Memory B cell (primary cell): ENCODE measurements around the gene RPL13.

Source experiments
- ATAC-seq: fragments of 150-1000 bp; cut with Tn5 transposase; 2 replicates; pipeline ENCODE4 v1.10.0; 2021; ENCODE audit warnings: low read depth, mild to moderate bottlenecking, moderate library complexity
- DNase-seq, 2 donors: peaks; one replicate each; pipeline ENCODE4 v3.0.0; 2022; ENCODE audit warnings: low spot score in 2 of 2
- H3K27ac Mint-ChIP-seq: one replicate; pipeline ENCODE4 v1.8.0; 2022; ENCODE audit warnings: mild to moderate bottlenecking, moderate library complexity, mixed read lengths
- H3K27me3 Mint-ChIP-seq: one replicate; pipeline ENCODE4 v1.8.0; 2022; ENCODE audit warnings: mixed read lengths
- H3K36me3 Mint-ChIP-seq: one replicate; pipeline ENCODE4 v1.8.0; 2022; ENCODE audit warnings: mild to moderate bottlenecking, mixed read lengths
- H3K4me1 Mint-ChIP-seq: one replicate; pipeline ENCODE4 v1.8.0; 2022; ENCODE audit warnings: mixed read lengths
- H3K4me3 Mint-ChIP-seq: one replicate; pipeline ENCODE4 v1.8.0; 2022; ENCODE audit warnings: mild to moderate bottlenecking, moderate library complexity, mixed read lengths
- H3K9me3 Mint-ChIP-seq: one replicate; pipeline ENCODE4 v1.8.0; 2022; ENCODE audit warnings: mixed read lengths

Gene RPL13

GRCh38 chr16:89573826-89574680 lies 13.6 kb downstream of the RPL13 start:
- DNase-seq = no peak
- Mint-ChIP-seq H3K36me3 (peaks cover 2% of the 10 kb centered on the region), H3K4me3 (peak overlapping the region; percentile 19), H3K27me3 (peaks cover 7% of the 10 kb centered on the region), H3K27ac (no peak overlapping the region), H3K9me3 (no peaks in the 10 kb centered on the region), H3K4me1 (peaks cover 8% of the 10 kb centered on the region)
- ATAC-seq = no peak

- peaks cover 7% of the 10 kb centered on the region for H3K27me3 Mint-ChIP-seq
- no peaks in the 10 kb centered on the region for H3K9me3 Mint-ChIP-seq
- H3K27ac Mint-ChIP-seq = no peak overlapping the region
- peaks cover 2% of the 10 kb centered on the region for H3K36me3 Mint-ChIP-seq
- H3K4me3 Mint-ChIP-seq = peak overlapping the region; percentile 74
- ATAC-seq (peak; percentile 59), DNase-seq (peak; percentile 45 to 68)
- peaks cover 8% of the 10 kb centered on the region for H3K4me1 Mint-ChIP-seq
Measured at GRCh38 chr16:89574681-89575246, 14.3 kb downstream of the RPL13 start.

DNA sequence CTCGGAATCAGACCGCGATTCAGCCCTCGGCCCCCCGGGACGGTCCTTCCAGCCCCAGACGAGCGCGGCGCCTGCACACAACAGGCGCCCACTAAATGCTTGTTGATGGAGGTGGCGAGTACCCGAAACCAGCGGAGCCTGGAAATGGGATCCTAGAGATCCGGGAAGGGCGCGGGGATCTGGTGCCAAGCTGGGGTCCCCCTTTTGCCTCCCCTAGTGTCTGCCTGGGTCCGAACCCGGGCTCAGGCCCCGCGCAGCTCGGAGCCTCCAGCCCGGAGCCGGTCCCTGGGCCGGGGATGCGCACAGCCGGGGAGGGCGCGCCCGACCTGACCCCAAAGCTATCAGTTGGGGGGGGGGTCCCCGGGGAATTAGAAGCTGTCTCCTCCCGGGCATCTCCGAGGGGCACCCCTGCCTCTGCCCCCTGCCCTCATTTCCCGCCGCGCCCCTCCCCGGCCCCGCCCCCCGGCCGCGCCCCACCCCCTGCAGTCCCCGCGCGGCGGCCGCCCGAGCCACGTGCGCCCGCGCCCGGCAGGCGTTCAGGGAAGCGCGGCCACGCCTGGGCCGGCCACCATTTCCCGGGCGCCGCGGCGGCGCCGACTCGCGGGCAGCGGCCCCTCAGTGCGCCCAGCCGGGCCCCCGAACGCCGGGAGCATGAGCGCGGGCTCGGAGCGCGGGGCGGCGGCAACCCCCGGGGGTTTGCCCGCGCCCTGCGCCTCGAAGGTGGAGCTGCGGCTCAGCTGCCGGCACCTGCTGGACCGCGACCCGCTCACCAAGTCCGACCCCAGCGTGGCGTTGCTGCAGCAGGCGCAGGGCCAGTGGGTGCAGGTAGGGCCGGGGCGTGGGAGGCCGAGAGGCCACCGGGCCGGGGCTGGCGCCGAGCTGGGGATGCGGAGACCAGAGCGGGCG lies 15.0 kb downstream of the RPL13 start, which contains the start of gene CPNE7:
Gene CPNE7, plus strand, starts transcription at position 512 of the 906 bp plus-strand sequence. Its CDS starts 140 bp downstream, at position 652.
- ATAC-seq (peak; percentile 39), DNase-seq (no peak)
- peaks cover 6% of the 10 kb centered on the region for H3K4me1 Mint-ChIP-seq
- H3K27ac Mint-ChIP-seq = no peak within 1 kb of the TSS
- H3K36me3 Mint-ChIP-seq = no peaks in the 10 kb centered on the region
- H3K27me3 Mint-ChIP-seq = peaks cover 3% of the 10 kb centered on the region
- H3K9me3 Mint-ChIP-seq = no peaks in the 10 kb centered on the region
- peak within 1 kb of the TSS; percentile 74 for H3K4me3 Mint-ChIP-seq

DNA sequence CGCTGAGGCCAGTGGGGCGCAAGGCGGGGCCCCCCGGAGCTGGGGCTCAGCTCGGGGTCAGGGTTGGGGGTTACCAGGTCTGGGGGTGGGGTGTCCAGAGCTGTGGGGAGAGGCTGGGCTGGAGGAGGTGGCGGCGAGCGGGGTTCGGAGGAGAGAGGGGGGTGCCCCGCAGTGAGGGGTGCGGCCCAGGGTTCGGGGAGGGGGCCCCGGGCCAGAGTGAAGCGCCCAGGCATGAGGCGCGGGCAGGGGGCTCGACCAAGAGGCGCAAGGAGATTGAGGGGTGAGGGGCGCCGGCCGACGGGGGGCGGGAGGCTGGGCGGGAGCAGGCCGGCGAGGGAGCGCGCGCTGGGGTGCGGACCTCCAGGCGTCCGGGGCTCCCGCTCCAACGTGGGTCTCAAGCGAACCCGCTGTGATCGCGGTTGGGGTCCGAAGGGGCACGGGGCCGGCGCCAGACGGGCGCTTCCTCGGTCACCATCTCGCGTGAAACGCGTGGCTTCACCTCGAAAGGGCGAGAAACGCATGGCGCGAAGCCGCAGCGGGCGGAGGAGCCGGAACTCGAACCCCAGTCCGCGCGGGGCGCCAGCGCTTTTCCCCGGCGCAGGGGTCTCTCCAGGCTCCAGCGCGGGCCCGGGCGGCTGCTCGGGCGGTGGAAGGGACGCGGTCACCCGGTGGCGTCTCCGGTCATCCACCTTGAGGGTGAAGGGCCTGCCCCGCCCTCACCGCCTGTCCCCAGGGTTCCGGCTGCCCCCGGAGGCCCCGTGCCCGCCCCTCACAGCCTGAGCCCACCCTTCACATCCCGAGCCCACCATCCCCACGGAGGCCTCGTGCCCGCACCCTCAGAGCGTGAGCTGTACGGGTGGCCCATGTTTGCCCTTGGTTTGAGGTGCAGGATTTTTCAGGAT lies 15.9 kb downstream of the RPL13 start:
- Mint-ChIP-seq H3K27me3 (peaks cover 2% of the 10 kb centered on the region), H3K27ac (no peak overlapping the region), H3K9me3 (no peaks in the 10 kb centered on the region), H3K4me1 (peaks cover 6% of the 10 kb centered on the region), H3K4me3 (no peak overlapping the region), H3K36me3 (no peaks in the 10 kb centered on the region)
- DNase-seq = no peak
- no peak for ATAC-seq

DNA sequence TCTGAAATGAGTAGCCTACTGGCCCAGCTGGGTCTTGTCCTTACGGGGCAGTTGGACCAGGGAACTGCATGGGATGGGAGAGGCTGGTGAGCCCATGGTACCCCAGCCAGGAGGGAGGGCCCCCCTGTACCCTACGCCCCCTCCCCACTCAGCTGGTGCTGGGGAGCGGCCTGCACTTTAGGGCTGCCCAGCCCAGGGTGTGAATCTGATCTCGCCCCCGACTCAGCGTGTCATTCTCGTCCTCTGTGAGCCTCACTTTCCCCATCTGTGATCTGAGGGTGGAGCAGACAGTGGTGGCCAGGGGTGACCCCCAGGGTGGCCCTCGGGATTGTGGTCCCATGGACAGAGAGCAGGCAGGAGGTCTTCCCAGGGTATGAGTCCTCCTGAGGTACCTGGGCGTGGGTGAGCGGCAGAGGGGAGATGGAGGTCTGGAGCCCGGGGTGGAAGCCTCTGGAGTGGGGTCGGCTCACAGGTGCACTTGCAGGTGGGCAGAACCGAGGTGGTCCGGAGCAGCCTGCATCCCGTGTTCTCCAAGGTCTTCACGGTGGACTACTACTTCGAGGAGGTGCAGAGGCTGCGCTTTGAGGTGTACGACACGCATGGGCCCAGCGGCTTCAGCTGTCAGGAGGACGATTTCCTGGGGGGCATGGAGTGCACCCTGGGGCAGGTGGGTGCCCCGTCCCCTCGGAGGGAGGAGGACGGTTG lies 16.7 kb downstream of the RPL13 start:
- H3K27ac Mint-ChIP-seq = no peak overlapping the region
- DNase-seq (no peak), ATAC-seq (no peak)
- no peak overlapping the region for H3K4me3 Mint-ChIP-seq
- H3K36me3 Mint-ChIP-seq = no peaks in the 10 kb centered on the region
- peaks cover 2% of the 10 kb centered on the region for H3K27me3 Mint-ChIP-seq
- H3K4me1 Mint-ChIP-seq = peaks cover under 1% of the 10 kb centered on the region
- no peaks in the 10 kb centered on the region for H3K9me3 Mint-ChIP-seq

- no peak overlapping the region for H3K27ac Mint-ChIP-seq
- no peaks in the 10 kb centered on the region for H3K27me3 Mint-ChIP-seq
Measured at GRCh38 chr16:89579351-89579750, 18.9 kb downstream of the RPL13 start.

DNA sequence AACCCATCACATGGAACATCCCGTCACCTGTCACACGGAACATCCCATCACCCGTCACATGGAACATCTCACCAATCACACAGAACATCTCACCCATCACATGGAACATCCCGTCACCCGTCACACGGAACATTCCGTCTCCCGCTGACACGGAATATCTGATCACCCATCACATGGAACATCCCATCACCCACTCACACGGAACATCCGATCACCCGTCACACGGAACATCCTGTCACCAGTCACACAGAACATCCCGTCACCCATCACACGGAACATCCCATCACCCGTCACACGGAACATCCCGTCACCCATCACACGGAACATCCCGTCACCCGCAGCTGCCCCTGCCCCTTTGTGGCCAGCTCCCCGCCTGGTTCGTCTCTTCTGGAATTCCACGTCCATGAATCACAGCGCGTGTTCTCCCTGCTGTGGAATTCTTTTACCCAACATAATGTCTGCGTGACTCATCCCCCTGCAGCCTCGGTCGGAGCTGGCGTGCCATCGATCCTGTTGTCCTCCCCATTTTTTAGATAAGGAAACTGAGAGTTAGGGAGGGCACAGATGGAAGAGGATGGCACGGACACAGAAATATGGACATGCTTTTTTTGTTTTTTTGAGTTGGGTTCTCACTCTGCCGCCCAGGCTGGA lies 20.7 kb downstream of the RPL13 start:
- Mint-ChIP-seq H3K4me1 (no peaks in the 10 kb centered on the region), H3K36me3 (no peaks in the 10 kb centered on the region), H3K9me3 (no peaks in the 10 kb centered on the region), H3K27ac (no peak overlapping the region), H3K27me3 (no peaks in the 10 kb centered on the region), H3K4me3 (no peak overlapping the region)
- ATAC-seq = no peak
- DNase-seq = no peak

More at GRCh38 chr16:89579351-89579750, 18.9 kb downstream of the RPL13 start:
- Mint-ChIP-seq H3K36me3 (no peaks in the 10 kb centered on the region), H3K4me3 (no peak overlapping the region), H3K9me3 (no peaks in the 10 kb centered on the region), H3K4me1 (no peaks in the 10 kb centered on the region)
- DNase-seq = no peak
- no peak for ATAC-seq

- DNase-seq (no peak), ATAC-seq (no peak)
- no peaks in the 10 kb centered on the region for H3K27me3 Mint-ChIP-seq
- H3K9me3 Mint-ChIP-seq = no peaks in the 10 kb centered on the region
- no peaks in the 10 kb centered on the region for H3K4me1 Mint-ChIP-seq
- no peaks in the 10 kb centered on the region for H3K36me3 Mint-ChIP-seq
- no peak overlapping the region for H3K27ac Mint-ChIP-seq
- no peak overlapping the region for H3K4me3 Mint-ChIP-seq
Measured at GRCh38 chr16:89581861-89582563, 21.5 kb downstream of the RPL13 start.

- no peaks in the 10 kb centered on the region for H3K27me3 Mint-ChIP-seq
- H3K9me3 Mint-ChIP-seq = no peaks in the 10 kb centered on the region
- no peak overlapping the region for H3K27ac Mint-ChIP-seq
- H3K4me3 Mint-ChIP-seq = no peak overlapping the region
- no peak for ATAC-seq
- no peak for DNase-seq
- no peaks in the 10 kb centered on the region for H3K4me1 Mint-ChIP-seq
- H3K36me3 Mint-ChIP-seq = no peaks in the 10 kb centered on the region
Measured at GRCh38 chr16:89582614-89583196, 22.2 kb downstream of the RPL13 start.

GRCh38 chr16:89583197-89583894 lies 22.9 kb downstream of the RPL13 start:
- H3K4me3 Mint-ChIP-seq = no peak overlapping the region
- DNase-seq (no peak), ATAC-seq (no peak)
- no peaks in the 10 kb centered on the region for H3K9me3 Mint-ChIP-seq
- no peaks in the 10 kb centered on the region for H3K27me3 Mint-ChIP-seq
- H3K4me1 Mint-ChIP-seq = no peaks in the 10 kb centered on the region
- no peaks in the 10 kb centered on the region for H3K36me3 Mint-ChIP-seq
- H3K27ac Mint-ChIP-seq = no peak overlapping the region

DNA sequence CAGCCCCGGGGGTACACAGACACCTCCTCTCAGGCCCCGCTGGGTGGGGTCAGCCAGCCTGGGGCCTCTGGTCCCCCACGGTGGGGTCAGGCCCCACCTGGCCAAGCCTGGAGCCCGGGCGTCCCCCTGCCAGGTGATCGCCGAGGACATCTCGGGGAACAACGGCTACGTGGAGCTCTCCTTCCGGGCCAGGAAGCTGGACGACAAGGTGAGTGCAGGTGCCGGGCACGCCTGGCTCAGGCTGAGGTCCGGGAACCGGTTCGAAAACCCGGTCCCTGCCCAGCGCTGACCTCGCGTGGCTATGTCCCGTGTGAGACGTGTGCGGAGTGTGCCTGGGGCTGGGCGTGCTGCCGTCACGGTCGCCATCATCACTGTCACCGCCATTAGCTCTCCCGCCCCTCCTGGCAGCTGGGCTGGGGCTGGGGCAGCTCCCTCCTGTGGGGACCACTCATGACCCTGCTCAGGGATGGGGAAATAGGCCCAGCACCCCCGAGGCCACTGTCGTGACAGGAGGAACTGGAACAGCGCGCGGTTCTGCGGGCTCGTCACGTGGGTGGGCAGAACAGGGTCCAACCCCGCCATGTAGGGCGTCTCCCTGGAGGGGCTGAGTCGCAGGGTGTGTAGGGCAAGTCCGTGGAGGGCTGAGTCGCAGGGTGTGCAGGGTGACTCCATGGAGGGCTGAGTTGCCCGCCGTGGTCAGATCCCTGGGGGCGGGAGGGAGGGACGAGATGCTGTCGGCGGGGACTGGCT lies 23.6 kb downstream of the RPL13 start:
- Mint-ChIP-seq H3K9me3 (no peaks in the 10 kb centered on the region), H3K27ac (no peak overlapping the region), H3K4me3 (no peak overlapping the region), H3K4me1 (no peaks in the 10 kb centered on the region), H3K36me3 (no peaks in the 10 kb centered on the region), H3K27me3 (no peaks in the 10 kb centered on the region)
- DNase-seq = no peak
- ATAC-seq = no peak
